ENCODE data around the gene FHOD1. TPM values are rescaled to one million over a fixed set of nuclear protein-coding genes. Genes with fewer than 3 reads are reported as not detected.
A peak's percentile ranks its signal among the peaks of the same experiment; 100 is the strongest.

The FHOD1 gene
- total RNA-seq, 1 experiment from 2014 or later = 13.2 TPM

- no peak for DNase-seq (ENCODE audit: low spot score)
Measured at GRCh38 chr16:67249178-67250044, 2.1 kb upstream of the FHOD1 start.

- no peak for DNase-seq (ENCODE audit: low spot score)
Measured at GRCh38 chr16:67248401-67249177, 1.3 kb upstream of the FHOD1 start, which contains the start of gene SLC9A5. Gene SLC9A5, plus strand, starts transcription at chr16:67248979. Its CDS starts 36 bp downstream, at chr16:67249015.

- no peak for DNase-seq (ENCODE audit: low spot score)
Measured at GRCh38 chr16:67248073-67248400, 756 bp upstream of the FHOD1 start.

GRCh38 chr16:67246756-67247191, 507 bp downstream of the FHOD1 start:
- peak; percentile 29 for DNase-seq (ENCODE audit: low spot score)

GRCh38 chr16:67246081-67246755, 1.1 kb downstream of the FHOD1 start:
- DNase-seq (ENCODE audit: low spot score) = peak; percentile 66

GRCh38 chr16:67245674-67246080, 1.6 kb downstream of the FHOD1 start:
- DNase-seq (ENCODE audit: low spot score) = peak; percentile 45

- no peak for DNase-seq (ENCODE audit: low spot score)
Measured at GRCh38 chr16:67245186-67245585, 2.1 kb downstream of the FHOD1 start.

- peak; percentile 94 for DNase-seq (ENCODE audit: low spot score)
Measured at GRCh38 chr16:67244387-67245185, 2.7 kb downstream of the FHOD1 start.

GRCh38 chr16:67243481-67243880, 3.8 kb downstream of the FHOD1 start:
- no peak for DNase-seq (ENCODE audit: low spot score)

- no peak for DNase-seq (ENCODE audit: low spot score)
Measured at GRCh38 chr16:67242138-67242730, 5.0 kb downstream of the FHOD1 start.

GRCh38 chr16:67241008-67241900, 6.0 kb downstream of the FHOD1 start:
- DNase-seq (ENCODE audit: low spot score) = peak; percentile 92

- no peak for DNase-seq (ENCODE audit: low spot score)
Measured at GRCh38 chr16:67240506-67240905, 6.8 kb downstream of the FHOD1 start.

GRCh38 chr16:67238806-67239470, 8.3 kb downstream of the FHOD1 start:
- DNase-seq (ENCODE audit: low spot score) = no peak

- DNase-seq (ENCODE audit: low spot score) = no peak
Measured at GRCh38 chr16:67238278-67238575, 9.1 kb downstream of the FHOD1 start.

- DNase-seq (ENCODE audit: low spot score) = no peak
Measured at GRCh38 chr16:67237396-67238277, 9.6 kb downstream of the FHOD1 start.

GRCh38 chr16:67236563-67237395, 10.5 kb downstream of the FHOD1 start:
- peak; percentile 72 for DNase-seq (ENCODE audit: low spot score)

GRCh38 chr16:67235816-67236562, 11.3 kb downstream of the FHOD1 start:
- DNase-seq (ENCODE audit: low spot score) = peak; percentile 79

All from A172 (cell line).